ENCODE data around the gene GRIFIN. TPM values are rescaled to one million over a fixed set of nuclear protein-coding genes. Genes with fewer than 3 reads are reported as not detected.

GRIFIN gene
- total and polyA plus RNA-seq, 2 experiments from 2014 or later: not detected

GRCh38 chr7:2432910-2433712 lies 43.1 kb downstream of the GRIFIN start:
- Histone ChIP-seq H3K79me2 (peaks cover 12% of the 10 kb centered on the region), H3K27me3 (no peaks in the 10 kb centered on the region), H3K36me3 (replicated peaks; ENCODE audit: insufficient read depth, low read depth) (no peaks in the 10 kb centered on the region), H2AFZ (no peak overlapping the region), H3K4me1 (ENCODE audit: insufficient read depth) (no peaks in the 10 kb centered on the region), H3K27ac (no peak overlapping the region), H3K4me2 (no peak overlapping the region), H3K9me2 (replicated peaks; ENCODE audit: insufficient read depth) (no peaks in the 10 kb centered on the region), H3K9me3 (ENCODE audit: low read depth) (no peaks in the 10 kb centered on the region), H3K4me3 (no peak overlapping the region), H4K20me1 (ENCODE audit: insufficient read depth, poor library complexity, severe bottlenecking) (no peaks in the 10 kb centered on the region)
- over 99% methylated on average over 81 of the region's 85 CpGs for WGBS (ENCODE audit: low lambda C conversion rate, missing lambda C conversion rate)
- TF ChIP-seq EZH2 (IDR thresholded peaks at IDR 0.05; ENCODE audit: borderline replicate concordance) (no peak), EZH2phosphoT487 (IDR thresholded peaks at IDR 0.05; ENCODE audit: low read depth, severe bottlenecking, unreplicated experiment) (no peak)
- TF ChIP-seq, protein P1, sequence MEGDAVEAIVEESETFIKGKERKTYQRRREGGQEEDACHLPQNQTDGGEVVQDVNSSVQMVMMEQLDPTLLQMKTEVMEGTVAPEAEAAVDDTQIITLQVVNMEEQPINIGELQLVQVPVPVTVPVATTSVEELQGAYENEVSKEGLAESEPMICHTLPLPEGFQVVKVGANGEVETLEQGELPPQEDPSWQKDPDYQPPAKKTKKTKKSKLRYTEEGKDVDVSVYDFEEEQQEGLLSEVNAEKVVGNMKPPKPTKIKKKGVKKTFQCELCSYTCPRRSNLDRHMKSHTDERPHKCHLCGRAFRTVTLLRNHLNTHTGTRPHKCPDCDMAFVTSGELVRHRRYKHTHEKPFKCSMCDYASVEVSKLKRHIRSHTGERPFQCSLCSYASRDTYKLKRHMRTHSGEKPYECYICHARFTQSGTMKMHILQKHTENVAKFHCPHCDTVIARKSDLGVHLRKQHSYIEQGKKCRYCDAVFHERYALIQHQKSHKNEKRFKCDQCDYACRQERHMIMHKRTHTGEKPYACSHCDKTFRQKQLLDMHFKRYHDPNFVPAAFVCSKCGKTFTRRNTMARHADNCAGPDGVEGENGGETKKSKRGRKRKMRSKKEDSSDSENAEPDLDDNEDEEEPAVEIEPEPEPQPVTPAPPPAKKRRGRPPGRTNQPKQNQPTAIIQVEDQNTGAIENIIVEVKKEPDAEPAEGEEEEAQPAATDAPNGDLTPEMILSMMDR (IDR thresholded peaks at IDR 0.05; ENCODE audit: poor library complexity): no peak
- DNase-seq (ENCODE audit: low spot score): no peak

DNA sequence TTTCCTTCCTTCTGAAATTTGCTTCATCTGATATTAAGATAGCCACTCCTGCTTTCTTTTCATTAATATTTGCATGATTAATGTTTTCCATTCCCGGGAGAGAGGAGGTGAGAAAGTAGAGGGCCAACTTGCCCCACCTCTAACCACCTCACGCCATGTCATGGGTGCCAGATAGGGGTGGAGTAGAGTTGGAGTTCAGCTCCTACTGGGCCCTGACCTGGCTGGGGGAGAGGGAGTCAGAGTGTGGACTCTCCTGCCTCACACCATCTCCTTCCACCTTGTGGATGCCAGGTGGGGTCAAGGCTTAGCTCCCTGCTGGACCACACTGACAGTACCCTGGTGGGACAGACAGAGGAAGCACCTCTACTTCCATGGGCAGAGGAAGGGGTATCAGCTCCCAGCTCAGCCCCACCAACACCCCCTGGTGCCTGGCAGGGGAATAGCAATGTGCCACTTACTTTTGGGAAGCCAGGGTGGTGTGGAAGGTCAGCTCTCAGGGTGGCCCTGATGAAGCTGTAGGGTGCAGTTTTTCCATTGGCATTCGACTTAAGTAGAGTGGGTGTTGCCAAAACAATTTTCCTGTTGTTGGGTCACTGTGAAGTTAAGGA lies 44.8 kb downstream of the GRIFIN start:
- no peak overlapping the region for H3K27ac ChIP-seq
- no peak overlapping the region for H2AFZ ChIP-seq
- H3K36me3 ChIP-seq (replicated peaks; ENCODE audit: insufficient read depth, low read depth): no peaks in the 10 kb centered on the region
- peaks cover 12% of the 10 kb centered on the region for H3K79me2 ChIP-seq
- H4K20me1 ChIP-seq (ENCODE audit: insufficient read depth, poor library complexity, severe bottlenecking): no peaks in the 10 kb centered on the region
- 89% methylated on average over 3 of the region's 3 CpGs for WGBS (ENCODE audit: low lambda C conversion rate, missing lambda C conversion rate)
- no peak overlapping the region for H3K4me3 ChIP-seq
- no peak overlapping the region for H3K4me2 ChIP-seq
- no peaks in the 10 kb centered on the region for H3K4me1 ChIP-seq (ENCODE audit: insufficient read depth)
- no peaks in the 10 kb centered on the region for H3K27me3 ChIP-seq
- H3K9me2 ChIP-seq (replicated peaks; ENCODE audit: insufficient read depth): no peaks in the 10 kb centered on the region
- no peak for TF ChIP-seq EZH2phosphoT487 (IDR thresholded peaks at IDR 0.05; ENCODE audit: low read depth, severe bottlenecking, unreplicated experiment)
- TF ChIP-seq EZH2 (IDR thresholded peaks at IDR 0.05; ENCODE audit: borderline replicate concordance): no peak
- TF ChIP-seq, protein P1 (IDR thresholded peaks at IDR 0.05; ENCODE audit: poor library complexity): no peak
- DNase-seq (ENCODE audit: low spot score): no peak
- H3K9me3 ChIP-seq (ENCODE audit: low read depth): no peaks in the 10 kb centered on the region

- TF ChIP-seq, protein P1 (IDR thresholded peaks at IDR 0.05; ENCODE audit: poor library complexity): no peak
- no peak for TF ChIP-seq EZH2 (IDR thresholded peaks at IDR 0.05; ENCODE audit: borderline replicate concordance)
- no peak for TF ChIP-seq EZH2phosphoT487 (IDR thresholded peaks at IDR 0.05; ENCODE audit: low read depth, severe bottlenecking, unreplicated experiment)
- Histone ChIP-seq H4K20me1 (ENCODE audit: insufficient read depth, poor library complexity, severe bottlenecking) (no peaks in the 10 kb centered on the region), H3K9me3 (ENCODE audit: low read depth) (no peaks in the 10 kb centered on the region), H3K27ac (no peak overlapping the region), H3K9me2 (replicated peaks; ENCODE audit: insufficient read depth) (no peaks in the 10 kb centered on the region), H3K36me3 (replicated peaks; ENCODE audit: insufficient read depth, low read depth) (no peaks in the 10 kb centered on the region), H3K4me3 (no peak overlapping the region), H3K4me2 (no peak overlapping the region), H3K4me1 (ENCODE audit: insufficient read depth) (no peaks in the 10 kb centered on the region), H2AFZ (no peak overlapping the region), H3K27me3 (no peaks in the 10 kb centered on the region), H3K79me2 (peaks cover 9% of the 10 kb centered on the region)
- 90% methylated on average over 10 of the region's 10 CpGs for WGBS (ENCODE audit: low lambda C conversion rate, missing lambda C conversion rate)
- DNase-seq (ENCODE audit: low spot score): no peak
Observed at GRCh38 chr7:2425749-2426148, 50.4 kb downstream of the GRIFIN start.

Other genes with a start within 250 kb of the GRIFIN start
- gene MAD1L1, start 243.5 kb downstream of the GRIFIN start, total RNA-seq: 31.0 and 31.6 TPM in 2 replicates
- gene MAD1L1, start 243.5 kb downstream of the GRIFIN start, polyA plus RNA-seq: 30.7 TPM in 2 replicates
- gene MRM2, start 234.2 kb downstream of the GRIFIN start, total RNA-seq: 14.8 and 17.9 TPM in 2 replicates
- gene MRM2, start 234.2 kb downstream of the GRIFIN start, polyA plus RNA-seq: 27.5 and 31.3 TPM in 2 replicates
- gene NUDT1, start 234.2 kb downstream of the GRIFIN start, total RNA-seq: 6.5 and 9.6 TPM in 2 replicates
- 16.3 and 21.0 TPM in 2 replicates for gene NUDT1, start 234.2 kb downstream of the GRIFIN start, polyA plus RNA-seq
- gene SNX8, start 162.0 kb downstream of the GRIFIN start, total RNA-seq: 24.7 and 32.0 TPM in 2 replicates
- gene SNX8, start 162.0 kb downstream of the GRIFIN start, polyA plus RNA-seq: 81.4 and 98.0 TPM in 2 replicates
- gene EIF3B, start 121.6 kb downstream of the GRIFIN start, total RNA-seq: 122 and 131 TPM in 2 replicates
- 139 and 145 TPM in 2 replicates for gene EIF3B, start 121.6 kb downstream of the GRIFIN start, polyA plus RNA-seq
- gene CHST12, start 72.8 kb downstream of the GRIFIN start, total RNA-seq: 7.2 and 8.4 TPM in 2 replicates
- 21.5 and 23.2 TPM in 2 replicates for gene CHST12, start 72.8 kb downstream of the GRIFIN start, polyA plus RNA-seq
- gene LFNG, start 43.4 kb upstream of the GRIFIN start, total RNA-seq: 4.5 and 7.5 TPM in 2 replicates
- gene LFNG, start 43.4 kb upstream of the GRIFIN start, polyA plus RNA-seq: 1.2 and 1.6 TPM in 2 replicates
- gene BRAT1, start 79.1 kb upstream of the GRIFIN start, total RNA-seq: 15.7 and 19.2 TPM in 2 replicates
- 37.8 and 45.0 TPM in 2 replicates for gene BRAT1, start 79.1 kb upstream of the GRIFIN start, polyA plus RNA-seq
- gene IQCE, start 82.6 kb upstream of the GRIFIN start, total RNA-seq: 8.2 and 13.3 TPM in 2 replicates
- gene IQCE, start 82.6 kb upstream of the GRIFIN start, polyA plus RNA-seq: 10.0 and 11.8 TPM in 2 replicates
- gene TTYH3, start 155.6 kb upstream of the GRIFIN start, total RNA-seq: 35.8 and 46.3 TPM in 2 replicates
- gene TTYH3, start 155.6 kb upstream of the GRIFIN start, polyA plus RNA-seq: 101 and 108 TPM in 2 replicates
- not detected in 2 replicates for gene AMZ1, start 211.8 kb upstream of the GRIFIN start, total RNA-seq
- gene AMZ1, start 211.8 kb upstream of the GRIFIN start, polyA plus RNA-seq: 1.4 TPM in 1 of 2 replicates, not detected in the other

All from hepatocyte (in vitro differentiated cells).